ENCODE results near the gene CDC25B. TPM values are rescaled to one million over a fixed set of nuclear protein-coding genes. Genes with fewer than 3 reads are reported as not detected.

CDC25B gene
- total and polyA plus RNA-seq, 2 of the 8 experiments (the other 6 are each of a cell fraction or from before 2014, with no cell fraction given) = 21.7 to 31.2 TPM

- H3K9ac ChIP-seq (replicated peaks in 1 of 4; ENCODE audit: extremely low read depth in 1 of 4, low read depth in 3 of 4, low read length in 3 of 4) = no peak overlapping the region; a peak in 1 of 7 replicates
- TF ChIP-seq MAX (IDR thresholded peaks at IDR 0.05) (peak; percentile 34; the same call in 1 of the 2 replicates), ZNF274 (IDR thresholded peaks at IDR 0.05; ENCODE audit: borderline replicate concordance, extremely low read depth, low read length) (no peak), ATF3 (IDR thresholded peaks at IDR 0.05; ENCODE audit: insufficient read depth, low read depth, low read length) (no peak), BRCA1 (IDR thresholded peaks at IDR 0.05; ENCODE audit: low read depth, low read length) (no peak), RBBP5 (IDR thresholded peaks at IDR 0.05; ENCODE audit: borderline replicate concordance, low read depth, low read length) (no peak), HDAC6 (IDR thresholded peaks at IDR 0.05; ENCODE audit: low read depth, low read length) (no peak), EGR1 (IDR thresholded peaks at IDR 0.05; ENCODE audit: borderline replicate concordance, low read depth, low read length) (peak; percentile 4; the same call in 1 of the 2 replicates), SIN3A (conservative IDR thresholded peaks at IDR 0.05 in 1 of 2, IDR thresholded peaks at IDR 0.05 in 1 of 2; ENCODE audit: low read depth in 1 of 2, low read length in 2 of 2) (0 out of 4 replicates have a peak, but pooled peaks of 1 of the 2 experiments have one; percentile 23), CHD2 (IDR thresholded peaks at IDR 0.05; ENCODE audit: low read length) (no peak), TEAD4 (IDR thresholded peaks at IDR 0.05; ENCODE audit: low read depth, low read length) (no peak)
These were observed 44.3 kb upstream of the CDC25B start for GRCh38 chr20:3751675-3752385.

More at GRCh38 chr20:3751675-3752385, 44.3 kb upstream of the CDC25B start:
- no peak overlapping the region for H2AK5ac ChIP-seq (ENCODE audit: low read depth, low read length)
- peak overlapping the region; percentile 7 for H4K5ac ChIP-seq (ENCODE audit: insufficient read length, low read depth, low read length)
- H4K8ac ChIP-seq (ENCODE audit: extremely low read depth, insufficient read depth, low read length) = peak overlapping the region; percentile 81; the same call in 1 of the 2 replicates
- H3K36me3 ChIP-seq (ENCODE audit: control insufficient read depth in 2 of 4, insufficient read depth in 4 of 4, low read length in 3 of 4) = no peaks in the 10 kb centered on the region; a peak in 2 of 8 replicates
- no peak overlapping the region for H3K4ac ChIP-seq (replicated peaks; ENCODE audit: insufficient read length, low read depth, low read length)
- H3K9me3 ChIP-seq (ENCODE audit: insufficient read depth in 2 of 2, low read depth in 1 of 2, low read length in 1 of 2) = no peaks in the 10 kb centered on the region
- no peak overlapping the region for H2AFZ ChIP-seq (ENCODE audit: low read length)
- peaks cover 0 to 17% (median 4%) of the 10 kb centered on the region in 4 experiments; a peak in 5 of 7 replicates for H3K4me1 ChIP-seq (replicated peaks in 1 of 4; ENCODE audit: control insufficient read depth in 3 of 4, insufficient read depth in 4 of 4, low read length in 3 of 4)
- no peak overlapping the region for H3K56ac ChIP-seq (replicated peaks; ENCODE audit: insufficient read length, low read depth, low read length)
- H3K27me3 ChIP-seq (replicated peaks in 1 of 4; ENCODE audit: control insufficient read depth in 3 of 4, extremely low read depth in 1 of 4, insufficient read depth in 3 of 4, low read length in 3 of 4) = peaks cover 4 to 22% (median 17%) of the 10 kb centered on the region in 4 experiments
- peak overlapping the region; percentile 51 to 89 for H3K4me2 ChIP-seq (ENCODE audit: insufficient read depth in 1 of 2, low read depth in 2 of 2, low read length in 2 of 2)
- H3K27ac ChIP-seq (ENCODE audit: low read depth, low read length) = no peak overlapping the region
- H3K18ac ChIP-seq (ENCODE audit: extremely low read depth, low read length) = no peak overlapping the region; the same call in 1 of the 2 replicates
- peak overlapping the region; percentile 46; the same call in 1 of the 2 replicates for H2BK15ac ChIP-seq (ENCODE audit: low read length)
- H4K91ac ChIP-seq (replicated peaks; ENCODE audit: insufficient read length, low read length) = peak overlapping the region; percentile 22
- peaks cover 6 to 26% of the 10 kb centered on the region in 2 experiments for H4K20me1 ChIP-seq (replicated peaks in 1 of 2; ENCODE audit: control insufficient read depth in 1 of 2, insufficient read depth in 2 of 2, low read length in 2 of 2)
- FAIRE-seq (no peak), DNase-seq (ENCODE audit: low read depth in 1 of 2, low spot score in 2 of 2) (peak; percentile 60 to 89)
- 46% methylated on average over 65 of the region's 95 CpGs; no CpG with 5 or more reads in 1 of the 2 experiments for WGBS, 2 experiments (ENCODE audit: extremely low coverage in 1 of 2, insufficient coverage in 1 of 2, insufficient read length in 1 of 2, insufficient replicate concordance in 2 of 2, low coverage in 1 of 2, low lambda C conversion rate in 2 of 2, missing lambda C conversion rate in 1 of 2)
- ChIA-PET POLR2A (ENCODE audit: partially characterized antibody) (interaction anchor here (0.8 to 3.7 kb wide), 18 partner anchors 11 to 75 kb away, joined by 3 to 17 read pairs (median 4); partner anchors contain the start of gene ADISSP), CTCF (ENCODE audit: partially characterized antibody) (interaction anchor here (0.6 to 18.6 kb wide), 24 partner anchors 11 to 334 kb away, joined by 3 to 308 read pairs (median 6); partner anchors contain the start of genes ADAM33, ADISSP, AP5S1 and HSPA12B)
- no peaks in the 10 kb centered on the region; the same call in 1 of the 2 replicates for H3K79me1 ChIP-seq (ENCODE audit: low read depth, low read length)
- no peak overlapping the region for H2BK20ac ChIP-seq (ENCODE audit: low read length)
- H3K23ac ChIP-seq (ENCODE audit: insufficient read length) = no peak overlapping the region
- H2BK12ac ChIP-seq (ENCODE audit: low read depth, low read length) = peak overlapping the region; percentile 33; the same call in 1 of the 2 replicates
- H2BK5ac ChIP-seq (ENCODE audit: low read depth, low read length) = peak overlapping the region; percentile 48; the same call in 1 of the 2 replicates
- H3K14ac ChIP-seq (ENCODE audit: insufficient read length) = no peak overlapping the region
- no peak overlapping the region for H2BK120ac ChIP-seq (replicated peaks; ENCODE audit: low read depth, low read length)
- peaks cover 19% of the 10 kb centered on the region for H3K23me2 ChIP-seq (ENCODE audit: low read depth, low read length)
- no peaks in the 10 kb centered on the region for H3K79me2 ChIP-seq (ENCODE audit: control insufficient read depth in 1 of 2, insufficient read depth in 2 of 2, low read length in 2 of 2)
- H3K4me3 ChIP-seq (ENCODE audit: extremely low read depth in 1 of 4, insufficient read depth in 2 of 4, low read depth in 3 of 4, low read length in 4 of 4) = peak overlapping the region; percentile 16 to 50 (median 33); a peak in 7 of 8 replicates

Data from H1 (cell line).